GM18511 (cell line): ENCODE data around the gene PCNT.

Experiments used
- ATAC-seq: cut with Tn5 transposase; IDR thresholded peaks from one replicate; pipeline ENCODE4 v1.9.1; 2021; ENCODE audit warnings: mild to moderate bottlenecking, moderate library complexity; ENCODE audit not compliant: unreplicated experiment

Gene PCNT

GRCh38 chr21:46328151-46328550 is 4.2 kb downstream of the PCNT start:
- ATAC-seq: no peak

- no peak for ATAC-seq
Measured at GRCh38 chr21:46329796-46330195, 5.8 kb downstream of the PCNT start.

- no peak for ATAC-seq
Measured at GRCh38 chr21:46334351-46335140, 10.6 kb downstream of the PCNT start.

- ATAC-seq: no peak
Measured at GRCh38 chr21:46336603-46337002, 12.6 kb downstream of the PCNT start.

GRCh38 chr21:46340998-46341397 is 17.0 kb downstream of the PCNT start:
- no peak for ATAC-seq

GRCh38 chr21:46344219-46344915 is 20.4 kb downstream of the PCNT start:
- ATAC-seq: no peak

- ATAC-seq: no peak
Measured at GRCh38 chr21:46345861-46346260, 21.9 kb downstream of the PCNT start.

GRCh38 chr21:46346296-46347202 is 22.6 kb downstream of the PCNT start:
- no peak for ATAC-seq

GRCh38 chr21:46347203-46347550 is 23.2 kb downstream of the PCNT start:
- ATAC-seq: no peak

- ATAC-seq: no peak
Measured at GRCh38 chr21:46347791-46348381, 23.9 kb downstream of the PCNT start.

- ATAC-seq: no peak
Measured at GRCh38 chr21:46349134-46349760, 25.3 kb downstream of the PCNT start.

GRCh38 chr21:46350571-46350970 is 26.6 kb downstream of the PCNT start:
- ATAC-seq: no peak

GRCh38 chr21:46350981-46351380 is 27.0 kb downstream of the PCNT start:
- ATAC-seq: no peak

- ATAC-seq: no peak
Measured at GRCh38 chr21:46351476-46352163, 27.7 kb downstream of the PCNT start.

- no peak for ATAC-seq
Measured at GRCh38 chr21:46352164-46352515, 28.2 kb downstream of the PCNT start.

GRCh38 chr21:46352913-46353312 is 29.0 kb downstream of the PCNT start:
- no peak for ATAC-seq

- ATAC-seq: no peak
Measured at GRCh38 chr21:46354046-46354445, 30.1 kb downstream of the PCNT start.

GRCh38 chr21:46354518-46354917 is 30.6 kb downstream of the PCNT start:
- ATAC-seq: no peak

- ATAC-seq: no peak
Measured at GRCh38 chr21:46355161-46356004, 31.4 kb downstream of the PCNT start.
